Fibroblast of skin of right quadriceps (primary cell): Measurements from ENCODE around the gene DLX5.

Experiments used
- DNase-seq: peaks from one replicate; pipeline ENCODE4 v3.0.0-alpha.2; 2013

The DLX5 gene

GRCh38 chr7:97004247-97005182, 20.1 kb downstream of the DLX5 start:
- DNase-seq = no peak

DNA sequence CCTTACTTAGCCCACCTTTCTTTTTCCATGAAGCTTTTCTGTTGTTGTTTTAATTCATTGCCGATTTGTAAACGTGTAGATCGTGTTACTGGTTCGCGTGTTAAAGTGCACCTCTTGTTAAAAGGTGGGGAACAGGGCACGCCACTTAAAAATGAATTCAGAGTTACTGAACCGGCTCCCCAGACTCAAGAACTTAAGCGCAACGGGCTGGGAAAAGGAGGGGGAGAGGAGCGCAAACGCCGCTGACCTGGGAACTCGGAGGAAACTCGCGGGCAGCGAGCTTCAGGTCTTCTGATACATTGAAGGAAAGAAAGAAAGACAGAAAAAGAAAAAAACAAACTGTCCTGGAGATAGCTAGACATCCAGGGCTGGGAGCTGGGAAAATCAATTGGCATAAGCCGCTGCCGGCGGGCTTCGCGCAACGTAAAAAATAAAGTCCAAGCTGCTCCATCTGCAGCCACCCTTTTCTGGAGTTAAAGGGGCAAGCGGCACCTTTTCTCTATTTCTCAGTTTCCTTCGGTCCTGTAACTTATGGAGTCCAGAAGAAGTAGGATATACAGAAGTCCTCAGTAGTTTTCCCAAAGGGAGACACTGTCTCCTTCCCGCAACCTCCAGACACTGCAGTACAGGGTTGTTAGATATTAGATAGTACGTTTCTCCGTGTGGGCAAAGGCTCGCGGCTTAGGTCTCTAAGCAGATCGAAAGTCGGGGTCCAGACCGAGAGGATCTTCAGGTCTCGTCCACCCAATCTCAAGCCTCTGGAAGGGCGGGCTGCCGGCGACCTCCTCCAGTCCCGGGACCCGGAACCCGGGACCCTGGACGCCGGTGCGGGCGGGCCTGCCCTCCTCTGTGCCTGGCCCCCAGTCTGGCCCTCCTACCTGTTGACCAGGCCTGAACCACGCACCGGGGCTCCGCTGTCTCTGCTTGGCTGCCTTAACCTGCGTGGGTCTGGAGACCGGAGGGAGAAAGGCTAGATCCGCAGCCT, 21.1 kb downstream of the DLX5 start:
- DNase-seq = no peak

GRCh38 chr7:97002555-97003261, 21.9 kb downstream of the DLX5 start:
- DNase-seq = no peak

GRCh38 chr7:97001656-97002554, 22.7 kb downstream of the DLX5 start:
- no peak for DNase-seq

DNA sequence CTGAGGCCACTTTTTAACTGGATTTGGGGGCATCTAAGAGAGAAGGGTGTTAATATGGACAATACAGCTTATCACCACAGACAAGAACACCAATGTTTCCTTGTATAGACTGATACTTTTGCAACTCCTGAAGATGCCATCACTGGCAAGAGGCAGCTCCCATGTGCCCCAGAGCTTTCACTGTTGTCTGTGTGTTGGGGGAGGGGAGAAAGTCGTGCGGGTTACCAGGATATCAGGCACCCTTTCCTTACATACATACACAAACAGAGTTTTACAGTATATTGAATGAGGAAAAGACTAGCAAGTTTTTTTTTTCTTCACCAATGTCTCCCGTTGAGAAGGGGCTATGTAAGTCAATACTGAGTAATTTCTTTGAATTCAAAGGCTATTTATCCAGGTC, 23.4 kb downstream of the DLX5 start:
- no peak for DNase-seq

- no peak for DNase-seq
Measured at GRCh38 chr7:96998744-96999143, 25.9 kb downstream of the DLX5 start.

GRCh38 chr7:96998333-96998732, 26.3 kb downstream of the DLX5 start:
- DNase-seq = no peak

- no peak for DNase-seq
Measured at GRCh38 chr7:96997512-96998032, 27.1 kb downstream of the DLX5 start.

- no peak for DNase-seq
Measured at GRCh38 chr7:96996958-96997511, 27.6 kb downstream of the DLX5 start.

DNA sequence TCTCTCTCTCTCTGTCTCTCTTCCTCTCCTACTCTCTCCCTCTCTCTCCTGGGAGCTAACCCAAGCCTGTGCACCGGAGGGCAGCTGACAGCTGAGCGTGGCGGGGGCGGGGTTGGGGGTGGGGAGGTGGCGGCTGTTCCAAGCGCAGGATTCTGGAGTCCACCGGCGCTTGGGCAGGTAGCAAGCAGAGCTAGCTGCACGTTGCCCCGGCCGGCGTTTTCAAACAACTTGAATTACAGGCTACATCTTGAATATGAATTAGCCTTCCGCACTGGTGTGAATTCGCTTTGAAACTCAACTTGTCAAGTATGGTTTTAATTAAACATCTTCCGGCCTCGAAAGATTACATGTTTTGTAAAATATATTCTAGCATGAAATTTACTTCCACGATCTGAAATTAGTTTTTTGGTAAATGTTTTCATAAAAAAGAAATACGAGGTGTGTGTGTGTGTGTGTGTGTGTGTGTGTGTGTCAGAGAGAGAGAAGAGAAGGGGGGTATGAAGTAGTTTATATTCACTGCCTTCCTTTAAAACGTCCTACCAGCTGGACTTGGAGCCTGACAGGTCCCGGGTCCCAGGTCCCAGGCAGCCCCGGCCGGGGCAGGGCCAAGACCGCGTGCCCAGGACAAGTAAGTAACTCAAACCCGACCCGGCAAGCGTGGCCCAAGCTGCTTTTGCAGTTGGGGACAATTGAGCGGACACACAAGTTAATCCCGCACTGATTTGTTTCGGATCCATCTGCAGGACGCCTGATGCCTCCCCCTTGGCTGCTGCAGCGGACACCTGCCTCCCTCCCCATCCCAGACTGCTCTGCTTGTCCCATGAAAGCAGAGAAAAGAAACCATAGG, 28.3 kb downstream of the DLX5 start:
- DNase-seq = no peak

- DNase-seq = no peak
Measured at GRCh38 chr7:96995406-96996110, 29.1 kb downstream of the DLX5 start.

GRCh38 chr7:96993980-96994379, 30.7 kb downstream of the DLX5 start:
- DNase-seq = no peak

DNA sequence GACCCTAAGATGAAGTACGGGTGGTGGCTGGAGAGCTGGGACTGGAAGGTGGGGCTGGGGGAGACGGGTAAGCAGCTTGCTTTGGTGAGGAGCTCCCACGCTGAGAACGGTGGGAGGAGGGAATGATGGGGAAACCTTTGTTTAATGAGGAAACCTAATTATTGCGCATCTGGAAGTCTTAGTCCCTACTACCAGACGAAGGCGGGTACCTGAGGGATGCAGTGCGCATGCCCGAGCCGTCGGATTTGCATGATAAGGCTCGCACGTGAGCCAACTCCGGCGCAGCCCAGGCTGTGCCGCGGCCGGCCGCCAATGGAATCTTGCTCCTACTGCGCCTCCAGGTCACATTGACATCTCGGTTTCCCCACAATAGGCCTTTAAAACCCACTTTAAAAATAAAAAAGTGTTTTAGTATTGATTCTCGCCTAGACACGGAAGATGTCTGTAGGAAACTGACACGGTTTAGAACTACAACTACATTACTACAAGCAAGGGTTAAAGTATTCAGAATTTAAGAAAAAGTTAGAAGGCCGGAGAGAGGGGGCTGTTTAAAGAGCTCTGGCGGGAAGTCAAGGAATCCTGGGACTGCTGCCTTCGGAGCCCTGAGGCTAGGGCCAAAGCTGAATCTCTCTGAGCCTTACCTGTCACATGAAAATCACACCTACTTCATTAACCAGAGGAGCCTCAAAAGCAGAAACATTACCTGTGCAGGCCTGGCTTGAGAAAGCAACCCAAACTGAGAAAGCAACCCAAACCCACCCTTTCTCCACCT, 31.4 kb downstream of the DLX5 start:
- no peak for DNase-seq

DNA sequence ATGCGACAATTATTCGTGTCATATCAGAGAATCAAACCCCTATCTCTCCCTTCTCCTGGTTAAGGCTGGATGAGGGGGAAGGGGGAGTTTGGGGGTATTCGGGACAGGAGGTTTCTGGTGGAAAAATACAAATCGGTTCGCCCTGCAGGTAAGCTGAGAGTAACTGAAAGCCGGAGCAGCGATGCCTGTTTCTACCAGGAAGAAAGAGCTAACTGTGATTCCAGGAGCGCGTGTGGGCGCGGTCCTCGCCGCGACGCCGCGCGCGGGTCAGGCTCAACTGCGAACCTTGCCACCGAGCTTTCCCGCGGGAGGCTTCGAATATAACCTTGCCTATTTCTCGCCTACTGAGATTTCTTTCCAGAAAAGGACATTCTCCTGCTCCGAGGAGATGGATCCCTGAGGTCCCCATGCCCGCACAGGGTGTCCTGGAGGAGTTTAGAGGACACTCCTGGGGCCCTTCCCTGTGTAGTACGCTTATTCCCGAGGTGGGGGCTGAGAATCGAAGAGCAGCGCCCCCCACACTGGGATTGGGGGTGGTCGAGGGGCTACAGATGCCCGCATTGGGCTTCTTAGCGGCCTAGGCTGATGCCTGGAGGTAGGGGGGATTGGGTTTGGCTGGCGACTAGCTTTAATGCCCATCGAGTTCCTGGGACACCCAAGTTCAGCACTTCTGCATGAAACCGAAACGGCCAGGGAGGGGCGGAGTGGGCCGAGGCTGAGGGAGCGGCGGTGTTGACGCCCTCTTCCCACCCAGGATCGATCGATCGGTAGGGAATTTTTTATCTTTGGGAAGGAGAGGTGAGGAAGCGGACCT, 32.2 kb downstream of the DLX5 start:
- no peak for DNase-seq

DNA sequence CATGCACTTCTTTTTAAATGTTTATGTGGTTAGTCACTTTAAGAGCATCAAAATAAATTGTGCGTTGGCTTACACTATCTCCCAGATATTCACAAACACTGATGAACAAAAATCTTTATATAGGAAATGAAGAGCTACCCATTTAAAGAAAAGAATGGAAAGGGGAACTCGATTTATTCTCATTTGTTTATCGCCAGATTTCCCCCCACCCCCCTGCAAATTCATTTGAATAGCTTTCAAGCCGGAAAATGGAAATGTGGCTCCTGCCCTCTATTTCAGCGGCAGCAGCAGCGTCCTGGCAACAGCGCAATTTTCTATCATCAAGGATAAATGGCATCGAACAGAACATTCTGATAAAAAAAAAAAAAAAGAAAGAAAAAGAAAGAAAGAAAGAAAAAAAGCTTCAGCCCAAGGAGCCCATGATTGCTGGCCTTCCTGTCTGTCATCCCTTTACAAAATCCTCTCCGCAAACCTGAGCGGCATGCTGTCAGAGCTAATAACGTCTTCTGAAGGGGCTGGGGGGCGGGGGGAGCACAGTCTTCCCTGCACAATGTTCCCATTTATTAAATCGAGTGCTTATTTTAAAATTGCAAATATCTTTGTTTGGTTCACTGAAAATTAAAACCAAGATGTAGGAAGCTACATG, 33.0 kb downstream of the DLX5 start:
- no peak for DNase-seq

- DNase-seq = no peak
Measured at GRCh38 chr7:96989859-96990317, 34.7 kb downstream of the DLX5 start.

DNA sequence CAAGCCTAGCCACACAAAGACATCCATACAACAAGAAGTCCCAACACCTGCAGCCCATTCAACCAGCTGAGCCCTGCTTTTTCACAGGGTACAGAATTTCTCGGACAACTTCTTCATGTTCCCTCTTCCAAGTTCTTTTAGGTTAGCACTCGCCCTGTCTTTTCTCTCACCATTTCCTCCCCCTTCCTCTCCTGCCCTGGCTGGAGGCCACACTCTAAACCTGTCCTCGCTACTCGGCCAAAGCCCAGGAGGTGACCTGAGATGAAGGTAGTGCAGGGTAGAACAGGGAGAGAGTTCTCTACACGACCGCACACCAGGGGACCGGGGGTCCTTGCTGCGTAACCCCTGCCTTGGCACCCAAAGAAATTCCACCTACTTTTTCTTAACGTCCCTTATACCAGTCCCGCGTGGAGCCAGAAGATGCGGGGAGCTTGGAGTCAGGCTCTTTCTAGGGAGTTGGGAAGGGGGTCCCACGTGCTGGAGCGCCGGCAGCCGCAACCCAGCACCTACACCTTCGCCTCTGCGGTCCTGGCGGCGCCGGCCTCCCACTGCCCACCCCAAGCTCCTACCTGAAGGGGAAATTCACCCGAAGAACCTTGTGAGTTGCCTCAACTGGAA, 35.3 kb downstream of the DLX5 start:
- DNase-seq = no peak
